GM15510 (cell line): ENCODE data around the gene PLEKHA7.

ENCODE experiments used
- POLR2A ChIP-seq: IDR thresholded peaks from 3 replicates; pipeline ENCODE4 v1.6.1; 2011; ENCODE audit warnings: borderline replicate concordance; ENCODE audit not compliant: insufficient read length; ENCODE audit errors: extremely low read depth

PLEKHA7 gene

DNA sequence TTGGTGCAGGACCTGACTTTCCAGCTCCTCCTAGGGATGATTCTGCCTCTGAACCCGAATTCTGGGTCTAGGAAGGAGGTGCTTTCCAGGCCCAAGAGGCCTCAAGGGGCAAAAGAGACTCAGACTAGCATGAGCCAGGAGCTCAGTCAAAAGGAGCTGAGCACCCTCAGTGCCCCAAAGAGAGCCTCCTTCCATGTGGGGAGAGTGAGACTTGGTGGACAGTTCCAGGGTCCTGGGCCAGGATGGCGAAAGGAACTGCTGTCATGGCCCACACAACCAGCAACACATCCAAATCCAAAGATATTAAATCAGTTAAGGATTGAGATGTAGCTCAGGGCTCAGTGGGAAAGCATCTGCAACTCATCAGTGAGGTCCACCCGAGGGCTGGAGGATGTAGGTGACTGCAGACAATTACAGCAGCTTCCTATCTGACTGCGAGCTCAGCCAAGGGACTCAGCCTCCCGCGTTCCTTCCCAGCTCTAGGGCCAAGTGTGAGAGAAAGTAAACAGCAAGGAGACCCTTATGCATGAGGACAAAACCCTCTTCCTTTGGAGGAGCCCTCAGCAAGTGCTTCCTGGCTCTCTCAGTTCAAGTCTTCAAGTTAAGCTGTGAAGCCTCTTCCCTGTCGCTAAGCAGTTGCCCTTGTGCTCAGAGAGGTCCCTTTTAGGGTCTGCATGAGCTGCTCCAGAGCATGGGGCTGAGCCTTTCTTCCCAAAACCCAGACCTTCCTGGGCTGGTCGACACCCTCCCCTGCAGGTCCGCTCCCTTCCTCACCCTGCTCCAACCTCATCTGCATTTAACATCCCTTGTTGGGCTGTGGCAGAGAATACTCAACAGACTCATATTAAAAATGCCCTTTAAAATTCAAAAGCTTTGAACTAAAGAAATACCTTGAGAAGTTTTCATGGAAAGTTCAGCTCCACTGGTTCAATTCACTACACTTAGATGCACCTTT is 240.0 kb downstream of the PLEKHA7 start:
- no peak for TF ChIP-seq POLR2A

DNA sequence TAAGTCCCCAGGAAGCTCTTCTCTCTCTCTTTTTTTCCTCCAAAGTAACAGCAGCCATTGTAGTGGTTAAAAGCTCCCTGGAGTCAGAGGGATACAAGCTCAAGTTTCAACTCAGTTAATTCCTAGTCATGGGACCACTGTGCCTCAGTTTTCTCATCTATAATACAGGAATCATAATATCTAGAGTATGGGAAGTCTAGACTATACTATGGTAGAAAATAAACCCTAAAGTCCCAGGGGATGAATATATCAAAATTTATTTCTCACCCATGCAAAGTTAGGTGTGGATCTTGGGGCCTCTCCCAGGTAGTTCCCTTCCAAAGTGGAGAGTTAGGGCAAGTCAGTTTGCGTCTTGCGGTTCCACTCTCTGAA is 242.1 kb downstream of the PLEKHA7 start:
- TF ChIP-seq POLR2A, result no peak

DNA sequence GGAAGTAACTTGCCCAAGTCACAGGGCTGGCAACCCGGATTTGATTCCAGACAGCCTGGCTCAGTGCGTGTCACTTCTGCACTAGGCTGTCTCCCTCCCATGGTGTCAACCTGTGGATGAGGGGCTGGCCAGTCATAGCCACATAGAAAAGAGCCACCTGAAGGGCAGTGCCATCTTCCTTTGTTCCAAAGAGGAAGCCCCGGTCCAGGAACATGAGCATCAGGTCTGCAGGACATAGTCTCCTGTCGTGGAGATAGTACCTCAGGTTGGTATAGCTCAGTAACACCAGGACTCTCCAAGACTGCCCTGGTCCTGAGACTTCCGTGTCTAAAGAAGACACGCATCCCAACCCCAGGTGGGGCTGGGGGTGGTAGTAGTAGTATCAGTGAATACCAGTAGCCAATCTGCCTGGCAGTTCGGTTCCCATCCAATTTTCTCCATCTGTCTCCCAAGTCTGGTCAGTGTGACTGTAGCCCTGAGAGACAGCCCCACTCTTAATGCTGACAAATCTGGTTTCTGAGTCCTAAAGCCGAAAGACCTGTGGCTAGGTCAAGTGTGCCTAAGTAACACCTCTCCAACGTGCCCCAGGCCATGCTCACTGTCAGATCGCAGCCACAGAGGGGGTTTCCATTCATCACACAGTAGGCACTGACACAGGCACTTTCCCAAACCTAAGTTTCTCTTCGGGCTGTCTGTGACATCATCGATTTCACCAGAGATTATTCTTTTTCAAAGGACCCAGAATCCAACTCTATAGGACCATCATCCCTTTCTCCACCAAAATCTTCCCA is 242.7 kb downstream of the PLEKHA7 start:
- TF ChIP-seq POLR2A, result no peak

DNA sequence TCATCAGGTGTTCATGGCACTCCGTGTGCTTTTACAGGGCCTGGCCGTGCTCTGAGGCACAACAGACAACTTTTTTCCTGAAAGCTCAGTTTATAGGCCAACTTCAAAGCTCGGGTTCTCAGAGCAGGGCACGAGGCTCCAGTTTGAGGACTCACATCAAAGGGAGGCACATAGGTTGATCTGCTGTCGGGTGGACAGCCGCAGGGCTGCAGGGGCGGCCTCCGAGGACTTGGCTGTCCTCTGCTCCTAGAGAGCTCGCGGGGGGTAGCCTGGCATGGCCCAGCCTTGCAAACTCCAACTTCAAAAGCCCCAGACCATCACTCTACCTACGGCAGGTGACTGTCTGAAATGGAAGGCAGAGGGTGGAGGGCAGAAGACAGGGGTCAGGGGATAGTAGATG is 244.2 kb downstream of the PLEKHA7 start:
- TF ChIP-seq POLR2A, result no peak

DNA sequence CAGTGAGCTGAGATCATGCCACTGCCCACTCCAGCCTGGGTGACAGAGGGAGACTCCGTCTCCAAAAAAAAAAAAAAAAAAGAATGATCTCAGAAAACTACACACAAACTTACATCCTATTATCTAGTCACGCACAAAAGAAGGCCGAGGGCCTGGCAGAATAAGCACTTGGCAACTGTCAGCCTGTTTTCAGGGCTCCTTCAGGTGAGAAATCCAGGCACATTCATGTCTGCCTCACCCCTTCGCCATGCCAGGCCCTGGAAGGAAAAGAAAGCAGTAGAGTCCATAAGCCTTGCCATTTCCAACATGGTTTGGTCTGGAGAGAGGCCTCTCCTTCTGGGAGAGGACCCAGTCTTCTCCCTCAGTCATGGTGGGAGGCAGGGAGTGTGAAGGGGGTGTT is 244.8 kb downstream of the PLEKHA7 start:
- TF ChIP-seq POLR2A, result no peak

DNA sequence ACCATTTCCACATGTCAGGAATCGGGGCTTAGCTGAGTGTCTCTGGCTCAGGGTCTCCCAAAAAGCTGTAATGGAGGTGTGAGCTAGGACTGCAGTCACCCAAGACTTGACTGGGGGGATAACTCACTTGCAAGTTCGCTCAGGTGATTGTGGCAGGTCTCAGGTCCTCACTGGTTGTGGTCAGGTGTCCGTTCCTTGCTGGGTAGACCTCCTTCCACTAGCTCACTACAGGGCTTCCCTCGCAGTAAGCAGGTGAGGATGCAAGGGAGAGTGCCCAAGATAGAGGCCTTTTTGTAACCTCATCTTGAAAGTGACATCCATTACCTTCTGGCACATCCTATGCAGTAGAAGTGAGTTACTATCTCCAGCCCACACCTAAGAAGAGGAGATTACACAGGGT is 246.3 kb downstream of the PLEKHA7 start:
- TF ChIP-seq POLR2A, result no peak

DNA sequence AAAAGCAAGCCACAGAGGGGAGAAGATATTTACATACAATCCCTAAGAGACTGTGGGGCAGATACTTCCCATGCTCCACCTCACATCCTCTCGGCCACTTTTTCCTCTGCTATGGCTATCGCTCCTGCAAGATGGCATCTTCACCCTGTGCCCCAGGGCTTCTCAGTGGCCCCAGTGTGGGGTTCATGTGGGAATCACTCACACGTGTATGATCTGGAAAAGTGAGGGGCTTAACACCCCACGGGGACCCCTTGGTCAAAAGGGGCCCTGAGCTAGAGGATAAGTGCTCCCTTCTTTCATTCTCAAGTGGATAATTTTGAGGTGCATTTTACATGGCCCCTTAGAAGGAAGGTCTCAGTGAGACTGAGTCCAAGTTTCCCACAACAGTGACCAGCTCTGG is 247.1 kb downstream of the PLEKHA7 start:
- no peak for TF ChIP-seq POLR2A

DNA sequence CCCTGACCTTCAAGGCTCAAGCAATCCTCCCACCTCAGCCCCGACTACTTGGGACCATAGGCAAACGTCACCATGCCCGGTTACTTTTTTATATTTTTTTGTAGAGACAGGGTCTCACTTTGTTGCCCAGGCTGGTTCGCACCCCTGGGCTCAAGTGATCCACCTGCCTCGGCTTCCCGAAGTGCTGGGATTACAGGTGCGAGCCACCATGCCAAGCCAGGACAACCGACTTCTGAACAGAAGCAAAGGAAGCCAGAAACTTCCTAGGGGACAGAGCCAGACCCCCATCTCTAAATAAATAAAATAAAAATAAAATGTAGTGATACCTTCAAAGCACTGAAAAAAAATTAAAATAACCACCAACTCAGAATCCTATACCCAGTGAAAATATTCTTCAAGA is 249.3 kb downstream of the PLEKHA7 start:
- no peak for TF ChIP-seq POLR2A

DNA sequence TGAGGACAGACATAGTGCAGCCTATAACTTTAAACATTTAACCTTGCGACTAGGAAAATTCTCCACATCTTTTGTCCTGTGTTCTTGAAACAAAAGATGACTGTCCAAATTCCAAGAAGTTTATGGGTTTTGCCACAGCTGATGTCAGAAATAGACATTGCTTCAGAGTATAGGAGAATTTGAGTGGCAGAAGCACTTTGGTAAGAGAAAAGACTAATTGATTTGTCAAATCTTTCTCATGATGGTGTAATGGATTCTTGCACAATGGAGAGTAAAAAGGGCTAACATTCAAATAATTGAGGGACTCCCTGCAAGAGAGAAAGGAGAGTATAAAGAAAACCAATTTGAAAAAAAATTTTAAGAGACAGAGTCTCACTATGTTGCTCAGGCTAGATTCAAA is 250.5 kb downstream of the PLEKHA7 start:
- no peak for TF ChIP-seq POLR2A

DNA sequence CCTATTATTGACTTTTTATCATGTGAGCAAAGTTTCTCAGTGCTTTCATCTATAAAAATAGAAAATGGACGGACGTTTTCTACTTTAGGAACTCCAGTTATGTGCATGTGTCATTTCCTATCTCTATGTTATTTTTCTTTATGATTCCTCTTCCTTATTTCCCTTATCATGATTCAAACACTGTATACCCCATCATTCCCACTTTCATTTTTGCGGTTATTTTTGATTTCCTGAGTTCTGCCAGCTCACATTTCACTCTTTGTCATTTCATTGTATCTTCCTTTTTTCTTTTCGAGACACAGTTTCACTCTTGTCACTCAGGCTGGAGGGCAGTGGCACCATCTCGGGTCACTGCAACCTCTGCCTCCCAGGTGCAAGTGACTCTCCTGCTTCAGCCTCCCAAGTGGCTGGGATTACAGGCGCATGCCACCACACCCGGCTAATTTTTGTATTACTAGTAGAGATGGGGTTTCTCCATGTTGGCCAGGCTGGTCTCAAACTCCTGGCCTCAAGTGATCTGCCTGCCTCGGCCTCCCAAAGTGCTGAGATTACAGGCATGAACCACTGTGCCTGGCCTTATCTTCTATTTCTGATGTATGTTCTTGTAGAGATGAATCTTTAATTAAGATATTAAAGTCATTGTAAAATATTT is 254.2 kb downstream of the PLEKHA7 start:
- no peak for TF ChIP-seq POLR2A

DNA sequence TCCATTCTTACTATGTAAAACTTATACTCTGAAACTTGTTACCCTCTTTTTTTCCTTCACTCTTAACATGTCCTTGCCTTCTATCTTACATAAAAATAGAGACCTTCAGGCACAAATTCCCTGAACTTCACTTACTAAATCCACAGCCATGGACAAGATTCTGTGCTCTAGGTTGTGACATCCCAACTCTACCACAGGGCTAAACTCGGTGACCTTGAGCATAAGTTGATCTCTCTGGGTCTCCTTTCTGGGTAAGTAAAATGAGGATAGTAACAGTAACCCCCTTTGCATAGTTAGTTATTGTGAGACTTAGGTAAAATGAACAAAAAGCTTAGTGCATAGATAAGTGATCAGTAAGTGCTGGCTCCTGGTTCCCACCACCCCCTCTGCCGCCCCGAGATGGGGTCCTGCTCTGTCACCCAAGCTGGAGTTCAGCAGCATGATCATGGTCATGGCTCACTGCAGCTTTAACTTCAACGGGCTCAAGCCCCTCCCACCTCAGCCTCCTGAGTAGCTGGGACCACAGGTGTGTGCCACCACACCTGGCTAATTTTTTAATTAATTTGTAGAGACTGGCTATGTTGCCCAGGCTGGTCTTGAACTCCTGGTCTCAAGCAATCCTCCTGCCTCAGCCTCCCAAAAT is 255.7 kb downstream of the PLEKHA7 start:
- no peak for TF ChIP-seq POLR2A

DNA sequence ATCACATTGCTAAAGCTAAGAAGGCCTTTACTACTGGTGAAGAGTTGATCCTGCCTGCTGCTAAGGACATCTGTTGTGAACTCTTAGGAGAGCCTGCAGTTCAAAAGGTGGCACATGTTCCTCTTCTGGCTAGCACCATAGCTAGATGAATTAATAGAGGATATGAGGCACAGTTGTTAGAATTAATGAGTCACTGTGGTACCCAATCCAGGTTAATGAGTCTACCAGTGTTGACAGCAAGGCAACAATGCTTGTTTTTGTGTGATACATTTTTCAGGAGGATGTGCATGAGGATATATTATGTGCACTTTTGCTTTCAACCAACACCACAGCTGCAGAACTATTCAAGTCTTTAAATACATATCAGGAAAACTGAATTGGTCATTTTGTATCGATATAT is 263.8 kb downstream of the PLEKHA7 start:
- TF ChIP-seq POLR2A, result no peak

DNA sequence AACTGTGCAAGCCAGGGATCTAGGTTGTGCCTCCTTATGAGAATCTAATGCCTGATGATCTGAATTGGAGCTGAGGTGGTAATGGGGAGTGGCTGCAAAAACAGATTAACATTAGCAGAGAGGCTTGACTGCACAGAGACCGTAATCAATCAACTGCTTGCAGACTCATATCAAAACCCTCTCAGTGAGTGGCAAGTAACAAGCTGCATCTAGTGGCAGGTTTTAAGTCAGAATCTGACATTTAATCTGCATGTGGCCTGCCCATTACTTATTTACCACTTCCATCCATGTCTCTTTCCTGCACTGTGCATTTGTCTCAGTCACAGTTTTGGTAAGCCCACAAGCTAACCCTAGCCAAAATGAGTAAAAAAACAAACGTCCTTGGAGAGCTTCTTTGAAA is 264.5 kb downstream of the PLEKHA7 start:
- TF ChIP-seq POLR2A, result no peak

DNA sequence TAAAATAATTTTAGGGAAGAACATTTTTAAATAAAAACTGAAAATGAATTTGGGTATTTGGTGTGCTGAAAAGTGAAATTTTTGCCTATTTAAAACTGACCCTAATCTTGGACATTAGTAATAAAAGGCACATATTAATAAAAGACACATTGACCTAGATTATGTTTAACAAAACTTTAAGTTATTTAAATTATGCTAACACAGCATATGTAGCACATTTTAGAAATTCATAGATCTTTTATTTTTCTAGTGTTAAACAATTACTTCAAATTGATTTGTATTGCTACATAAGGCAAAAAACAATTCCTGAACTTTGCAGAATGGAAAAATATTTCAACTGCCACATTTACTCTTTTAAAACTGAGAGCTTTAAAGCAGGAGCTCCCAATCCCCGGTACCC is 265.1 kb downstream of the PLEKHA7 start:
- TF ChIP-seq POLR2A, result no peak
